ENCODE results near the gene ARHGEF28. TPM values are rescaled to one million over a fixed set of nuclear protein-coding genes. Genes with fewer than 3 reads are reported as not detected.

The ARHGEF28 gene
- total RNA-seq, 2 experiments from 2014 or later: not detected

DNA sequence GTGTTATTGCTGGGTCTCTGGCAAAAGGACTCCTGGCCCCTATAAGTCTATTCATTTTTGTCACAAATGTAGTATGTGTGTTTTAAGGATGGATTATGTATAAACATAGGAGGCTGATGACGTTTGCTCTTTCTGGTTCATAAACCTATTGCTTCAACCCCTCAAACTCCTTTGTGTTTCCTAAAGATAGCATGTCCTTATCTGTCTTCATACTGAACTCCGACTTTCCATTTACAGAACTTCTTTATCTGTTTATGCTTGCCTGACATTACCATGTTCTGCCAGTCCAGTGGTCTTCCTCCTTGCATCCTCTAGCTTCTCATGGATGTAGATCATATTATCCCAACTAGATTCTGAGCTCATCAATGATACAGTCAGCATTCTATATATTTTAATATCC is 46.1 kb downstream of the ARHGEF28 start:
- CTCF ChIA-PET: interaction anchor here (1.7 kb wide), 1 partner anchor 21 kb away, joined by 4 read pairs; no protein-coding TSS in a partner anchor
- ATAC-seq: no peak
- peaks cover 19% of the 10 kb centered on the region for H3K27me3 Mint-ChIP-seq
- no peak for DNase-seq
- no peaks in the 10 kb centered on the region for H3K9me3 Mint-ChIP-seq (ENCODE audit: low read depth)
- no peak overlapping the region for H3K27ac Mint-ChIP-seq
- no peaks in the 10 kb centered on the region for H3K4me1 Mint-ChIP-seq
- no peak overlapping the region for H3K4me3 Mint-ChIP-seq
- H3K36me3 Mint-ChIP-seq: no peaks in the 10 kb centered on the region

DNA sequence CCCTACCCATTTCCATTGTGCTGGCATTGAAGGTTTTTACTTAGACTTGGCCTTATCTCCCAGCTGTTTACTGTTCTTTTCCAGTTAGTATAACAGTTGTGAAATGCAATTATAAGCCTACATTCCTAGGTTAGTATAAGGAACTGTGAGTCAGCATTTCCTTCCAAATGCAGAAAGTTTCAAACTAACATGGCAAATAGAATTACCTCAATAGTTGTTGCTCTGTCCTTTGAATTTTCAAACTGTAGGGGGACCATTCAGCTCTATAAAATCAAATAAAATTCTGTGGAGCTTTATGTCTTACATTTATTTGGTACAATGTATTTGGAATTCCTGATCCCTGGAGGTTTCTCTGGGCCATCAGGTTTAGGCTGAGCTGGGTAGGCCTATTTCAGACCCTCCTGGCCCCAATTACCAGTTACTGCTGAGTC is 47.2 kb downstream of the ARHGEF28 start:
- H3K9me3 Mint-ChIP-seq (ENCODE audit: low read depth): no peaks in the 10 kb centered on the region
- H3K4me3 Mint-ChIP-seq: no peak overlapping the region
- DNase-seq (no peak), ATAC-seq (no peak)
- H3K27ac Mint-ChIP-seq: no peak overlapping the region
- CTCF ChIA-PET: interaction anchor here (1.7 kb wide), 1 partner anchor 20 kb away, joined by 4 read pairs; no protein-coding TSS in a partner anchor
- H3K27me3 Mint-ChIP-seq: peaks cover 11% of the 10 kb centered on the region
- no peaks in the 10 kb centered on the region for H3K36me3 Mint-ChIP-seq
- no peaks in the 10 kb centered on the region for H3K4me1 Mint-ChIP-seq

DNA sequence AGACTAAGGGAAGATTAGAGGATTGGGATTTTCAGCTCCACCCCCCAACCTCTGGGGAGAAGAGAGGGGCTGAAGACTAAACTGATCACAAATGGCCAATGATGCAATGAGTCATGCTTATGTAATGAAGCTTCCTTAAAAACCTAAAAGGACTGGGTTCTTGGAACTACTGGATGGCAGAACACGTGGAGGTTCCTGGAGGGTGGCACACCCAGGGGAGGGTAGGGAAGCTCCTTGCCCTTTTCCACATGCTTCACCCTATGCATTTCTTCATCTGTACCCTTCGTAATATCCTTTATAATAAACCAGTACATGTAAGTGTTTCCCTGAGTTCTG is 48.6 kb downstream of the ARHGEF28 start:
- no peak overlapping the region for H3K4me3 Mint-ChIP-seq
- DNase-seq (no peak), ATAC-seq (no peak)
- H3K4me1 Mint-ChIP-seq: no peaks in the 10 kb centered on the region
- CTCF ChIA-PET: no interaction called here
- no peaks in the 10 kb centered on the region for H3K36me3 Mint-ChIP-seq
- peaks cover 9% of the 10 kb centered on the region for H3K27me3 Mint-ChIP-seq
- no peak overlapping the region for H3K27ac Mint-ChIP-seq
- no peaks in the 10 kb centered on the region for H3K9me3 Mint-ChIP-seq (ENCODE audit: low read depth)

DNA sequence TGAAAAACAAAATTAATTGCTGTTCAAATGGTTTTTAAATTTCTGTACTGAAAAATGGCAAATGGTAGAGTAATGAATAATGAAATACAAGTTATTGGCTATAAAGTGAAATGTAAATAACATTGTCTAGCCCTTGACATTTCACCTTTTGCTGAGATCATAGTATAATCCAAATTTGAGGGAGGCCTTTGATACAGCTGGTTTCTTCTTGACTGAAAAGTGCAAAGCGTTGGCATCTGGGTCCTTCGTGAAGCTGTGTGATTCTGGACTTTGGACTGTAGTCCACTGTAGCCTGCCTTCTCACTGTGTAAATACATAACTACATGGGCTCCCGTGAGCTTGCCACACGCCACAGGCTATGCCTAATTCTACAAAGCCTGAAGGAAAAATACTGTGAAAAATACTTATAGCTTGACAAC is 52.3 kb downstream of the ARHGEF28 start:
- Mint-ChIP-seq H3K4me3 (no peak overlapping the region), H3K36me3 (no peaks in the 10 kb centered on the region), H3K9me3 (ENCODE audit: low read depth) (no peaks in the 10 kb centered on the region), H3K27ac (no peak overlapping the region), H3K4me1 (no peaks in the 10 kb centered on the region), H3K27me3 (peaks cover 3% of the 10 kb centered on the region)
- CTCF ChIA-PET: no interaction called here
- DNase-seq: no peak
- no peak for ATAC-seq

DNA sequence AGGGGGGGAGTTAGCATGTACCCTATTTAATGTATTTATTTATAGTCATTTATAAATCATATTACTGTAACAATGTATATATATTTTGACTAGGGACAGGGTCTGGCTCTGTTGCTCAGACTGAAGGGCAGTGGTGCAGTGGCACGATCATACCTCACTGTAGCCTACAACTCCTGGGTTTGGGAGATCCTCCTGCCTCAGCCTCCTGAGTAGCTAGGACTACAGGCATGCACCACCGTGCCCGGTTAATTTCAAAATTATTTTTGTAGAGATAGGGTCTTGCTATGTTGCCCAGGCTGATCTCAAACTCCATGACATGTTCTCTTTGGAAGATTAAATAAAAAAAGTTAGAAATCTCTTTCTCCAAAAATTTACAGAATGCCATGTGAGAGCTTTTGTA is 52.8 kb downstream of the ARHGEF28 start:
- no peak overlapping the region for H3K4me3 Mint-ChIP-seq
- CTCF ChIA-PET: no interaction called here
- H3K9me3 Mint-ChIP-seq (ENCODE audit: low read depth): no peaks in the 10 kb centered on the region
- no peak overlapping the region for H3K27ac Mint-ChIP-seq
- peaks cover 3% of the 10 kb centered on the region for H3K27me3 Mint-ChIP-seq
- ATAC-seq (no peak), DNase-seq (no peak)
- no peaks in the 10 kb centered on the region for H3K4me1 Mint-ChIP-seq
- H3K36me3 Mint-ChIP-seq: no peaks in the 10 kb centered on the region

DNA sequence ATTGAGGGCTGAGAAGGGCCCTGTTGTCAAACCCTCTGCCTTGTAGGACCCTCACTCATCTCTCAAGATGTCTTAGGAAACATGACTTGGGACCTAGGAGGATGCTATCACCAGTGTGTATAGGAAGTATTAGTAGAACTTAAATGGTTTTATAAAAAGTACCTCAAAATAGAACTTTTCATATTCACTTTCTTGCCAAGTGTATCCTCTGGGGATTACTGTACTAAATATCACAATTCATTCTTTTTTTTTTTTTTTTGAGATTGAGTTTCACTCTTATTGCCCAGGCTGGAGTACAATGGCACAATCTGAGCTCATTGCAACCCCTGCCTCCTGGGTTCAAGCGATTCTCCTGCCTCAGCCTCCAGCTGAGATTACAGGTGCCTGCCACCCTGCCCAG is 56.2 kb downstream of the ARHGEF28 start:
- CTCF ChIA-PET: no interaction called here
- no peak overlapping the region for H3K27ac Mint-ChIP-seq
- no peak for DNase-seq
- H3K27me3 Mint-ChIP-seq: peaks cover 3% of the 10 kb centered on the region
- H3K4me3 Mint-ChIP-seq: no peak overlapping the region
- H3K9me3 Mint-ChIP-seq (ENCODE audit: low read depth): no peaks in the 10 kb centered on the region
- no peaks in the 10 kb centered on the region for H3K4me1 Mint-ChIP-seq
- no peaks in the 10 kb centered on the region for H3K36me3 Mint-ChIP-seq
- ATAC-seq: no peak

DNA sequence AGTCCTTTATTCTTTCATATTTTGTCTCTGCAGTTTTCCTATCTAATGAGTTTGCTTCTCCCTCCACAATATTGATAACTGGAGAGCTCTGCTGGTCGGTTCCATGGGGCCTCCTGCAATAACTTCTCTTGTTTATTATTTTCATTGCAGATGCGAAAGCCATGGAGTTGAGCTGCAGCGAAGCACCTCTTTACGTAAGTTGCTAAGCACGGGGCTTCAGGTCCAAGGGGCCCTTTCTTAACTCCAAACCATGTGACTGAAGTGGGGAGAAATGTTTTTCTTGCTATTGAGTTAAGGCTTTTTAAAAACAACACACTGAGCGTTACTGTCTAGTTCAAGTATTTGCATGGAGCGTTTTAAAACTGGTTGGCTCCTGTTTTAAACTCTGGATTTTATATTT is 58.7 kb downstream of the ARHGEF28 start:
- Mint-ChIP-seq H3K9me3 (ENCODE audit: low read depth) (no peaks in the 10 kb centered on the region), H3K36me3 (no peaks in the 10 kb centered on the region), H3K4me1 (no peaks in the 10 kb centered on the region), H3K27ac (no peak overlapping the region), H3K4me3 (no peak overlapping the region), H3K27me3 (peaks cover 6% of the 10 kb centered on the region)
- DNase-seq (no peak), ATAC-seq (no peak)
- CTCF ChIA-PET: no interaction called here

DNA sequence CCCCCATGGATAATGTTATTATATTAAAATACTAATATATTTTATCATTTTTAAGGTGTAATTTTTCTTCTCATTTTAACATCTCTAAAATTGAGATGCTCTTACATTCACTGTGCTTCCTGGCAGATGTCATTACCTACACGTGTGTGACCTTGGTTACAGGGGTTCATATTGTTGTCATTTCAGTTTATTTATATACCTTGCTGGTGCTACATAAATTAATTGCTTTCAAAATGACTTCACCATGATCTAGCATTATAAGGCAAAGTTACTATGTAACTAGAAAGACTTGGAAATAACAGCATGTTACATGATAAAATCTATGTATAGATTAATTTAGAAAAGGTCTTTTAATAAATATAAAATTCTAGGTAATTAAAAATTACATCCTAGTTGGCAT is 60.9 kb downstream of the ARHGEF28 start:
- H3K27ac Mint-ChIP-seq: no peak overlapping the region
- CTCF ChIA-PET: no interaction called here

DNA sequence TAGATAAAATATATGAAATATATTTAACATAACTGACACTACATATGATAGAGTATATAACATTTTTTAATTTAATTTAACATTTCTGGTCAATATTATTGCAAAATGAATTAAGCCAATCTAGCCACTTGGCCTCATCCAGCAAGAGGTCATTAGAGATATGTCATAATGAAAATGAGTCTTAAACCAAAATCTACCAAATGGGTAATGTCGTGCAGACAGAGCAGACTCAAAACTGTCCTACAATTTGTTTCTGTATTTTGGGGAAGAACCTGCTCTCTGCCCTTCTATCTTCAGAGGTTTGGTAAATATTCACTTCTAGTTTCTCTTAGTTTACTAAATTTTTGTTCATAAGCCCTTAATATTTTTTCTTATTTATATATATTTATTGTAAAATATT is 61.4 kb downstream of the ARHGEF28 start:
- H3K27me3 Mint-ChIP-seq: peaks cover 11% of the 10 kb centered on the region
- no peak for ATAC-seq
- H3K36me3 Mint-ChIP-seq: no peaks in the 10 kb centered on the region
- no peaks in the 10 kb centered on the region for H3K4me1 Mint-ChIP-seq
- no peaks in the 10 kb centered on the region for H3K9me3 Mint-ChIP-seq (ENCODE audit: low read depth)
- no peak for DNase-seq
- no peak overlapping the region for H3K27ac Mint-ChIP-seq
- CTCF ChIA-PET: no interaction called here
- no peak overlapping the region for H3K4me3 Mint-ChIP-seq

More for the DNA sequence above, 60.9 kb downstream of the ARHGEF28 start:
- Mint-ChIP-seq H3K9me3 (ENCODE audit: low read depth) (no peaks in the 10 kb centered on the region), H3K4me1 (no peaks in the 10 kb centered on the region), H3K36me3 (no peaks in the 10 kb centered on the region), H3K4me3 (no peak overlapping the region), H3K27me3 (peaks cover 7% of the 10 kb centered on the region)
- DNase-seq: no peak
- no peak for ATAC-seq

DNA sequence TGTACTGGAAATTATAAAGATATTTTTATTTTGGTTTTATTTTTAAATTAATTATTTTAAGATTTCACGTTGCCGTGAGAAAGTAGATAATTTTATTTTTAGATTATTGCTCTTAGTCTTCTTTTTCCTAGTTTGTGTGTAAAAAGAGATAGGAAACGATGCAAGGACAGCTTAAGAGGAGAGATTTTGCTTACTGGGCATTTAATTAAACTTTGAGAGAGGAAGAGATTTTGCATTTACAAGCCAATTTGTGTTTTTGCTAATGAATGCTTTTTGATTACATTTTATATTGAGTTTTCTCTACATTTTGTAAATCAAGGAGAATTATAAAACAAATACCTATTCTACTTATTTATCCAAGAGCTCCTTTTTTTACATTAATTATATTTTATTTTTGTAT is 64.0 kb downstream of the ARHGEF28 start:
- Mint-ChIP-seq H3K27ac (no peak overlapping the region), H3K9me3 (ENCODE audit: low read depth) (no peaks in the 10 kb centered on the region), H3K4me1 (peaks cover 18% of the 10 kb centered on the region), H3K4me3 (no peak overlapping the region), H3K27me3 (peaks cover 13% of the 10 kb centered on the region), H3K36me3 (no peaks in the 10 kb centered on the region)
- CTCF ChIA-PET: interaction anchor here (0.7 kb wide), 1 partner anchor 151 kb away, joined by 4 read pairs; no protein-coding TSS in a partner anchor
- no peak for DNase-seq
- ATAC-seq: no peak

DNA sequence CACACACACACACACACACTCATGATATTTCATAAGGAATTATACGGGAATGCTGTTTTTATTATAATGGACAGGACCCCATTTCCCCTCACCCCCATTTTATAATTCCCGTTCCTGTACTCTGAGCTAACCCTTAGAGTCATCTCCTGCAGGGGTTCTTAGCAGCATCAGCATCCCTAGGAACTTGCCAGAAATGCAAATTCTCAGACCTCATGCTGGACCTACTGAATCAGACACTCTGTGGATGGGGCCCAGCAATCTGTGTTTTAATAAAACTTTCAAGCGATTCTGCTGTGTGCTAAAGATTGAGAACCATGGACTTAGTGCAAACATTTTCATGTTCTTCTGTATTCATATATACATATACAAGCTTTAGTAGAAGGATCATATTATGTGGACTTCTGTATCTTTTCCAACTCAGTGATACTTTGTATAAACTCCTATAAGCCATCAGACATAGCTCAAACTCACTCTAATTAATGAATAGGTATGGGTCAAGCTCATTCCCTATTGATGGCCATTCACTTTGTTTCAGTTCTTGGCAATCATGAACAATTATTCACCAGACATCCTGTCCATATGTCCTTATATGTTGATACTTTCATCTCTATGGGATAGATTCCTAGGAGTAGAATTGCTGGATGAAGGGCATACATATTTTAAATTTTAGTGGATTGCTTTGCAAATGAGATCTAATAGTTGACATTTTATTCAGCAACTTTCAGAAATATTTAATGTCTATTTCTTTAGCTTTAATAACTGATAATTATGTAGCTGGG is 65.5 kb downstream of the ARHGEF28 start:
- H3K27me3 Mint-ChIP-seq: peaks cover 13% of the 10 kb centered on the region
- peaks cover 18% of the 10 kb centered on the region for H3K4me1 Mint-ChIP-seq
- DNase-seq (no peak), ATAC-seq (no peak)
- no peak overlapping the region for H3K4me3 Mint-ChIP-seq
- no peak overlapping the region for H3K27ac Mint-ChIP-seq
- H3K36me3 Mint-ChIP-seq: no peaks in the 10 kb centered on the region
- H3K9me3 Mint-ChIP-seq (ENCODE audit: low read depth): no peaks in the 10 kb centered on the region
- CTCF ChIA-PET: interaction anchor here (0.6 to 0.8 kb wide), 2 partner anchors 100 to 161 kb away, joined by 3 read pairs; no protein-coding TSS in a partner anchor

DNA sequence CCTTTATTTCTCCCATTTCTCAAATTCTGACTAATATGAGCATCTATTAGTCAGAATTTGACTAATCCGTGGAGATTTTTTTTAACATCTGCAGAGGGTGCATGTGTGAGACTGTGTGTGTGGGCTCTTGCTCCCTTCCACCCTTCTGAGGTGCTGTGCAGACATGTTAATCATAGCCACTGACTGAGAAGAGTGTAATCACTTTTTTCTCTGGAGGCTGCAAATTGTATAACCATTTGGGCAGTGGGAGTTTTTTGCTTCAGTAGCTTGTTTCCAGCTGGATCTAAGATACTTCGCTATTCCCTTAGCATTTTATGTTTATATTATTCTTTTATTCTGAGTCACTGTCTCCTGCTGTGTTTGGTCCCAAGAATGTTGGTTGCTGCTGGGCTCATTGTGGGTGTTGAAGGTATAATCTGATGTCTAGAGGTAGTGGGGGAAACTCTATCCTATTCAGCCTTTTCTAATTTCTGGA is 66.2 kb downstream of the ARHGEF28 start:
- CTCF ChIA-PET: interaction anchor here (0.6 to 1.7 kb wide), 2 partner anchors 20 to 1722 kb away, joined by 3 to 4 read pairs; no protein-coding TSS in a partner anchor
- H3K4me1 Mint-ChIP-seq: peaks cover 18% of the 10 kb centered on the region
- no peak overlapping the region for H3K27ac Mint-ChIP-seq
- no peaks in the 10 kb centered on the region for H3K9me3 Mint-ChIP-seq (ENCODE audit: low read depth)
- ATAC-seq (no peak), DNase-seq (no peak)
- peaks cover 13% of the 10 kb centered on the region for H3K27me3 Mint-ChIP-seq
- H3K36me3 Mint-ChIP-seq: no peaks in the 10 kb centered on the region
- no peak overlapping the region for H3K4me3 Mint-ChIP-seq

DNA sequence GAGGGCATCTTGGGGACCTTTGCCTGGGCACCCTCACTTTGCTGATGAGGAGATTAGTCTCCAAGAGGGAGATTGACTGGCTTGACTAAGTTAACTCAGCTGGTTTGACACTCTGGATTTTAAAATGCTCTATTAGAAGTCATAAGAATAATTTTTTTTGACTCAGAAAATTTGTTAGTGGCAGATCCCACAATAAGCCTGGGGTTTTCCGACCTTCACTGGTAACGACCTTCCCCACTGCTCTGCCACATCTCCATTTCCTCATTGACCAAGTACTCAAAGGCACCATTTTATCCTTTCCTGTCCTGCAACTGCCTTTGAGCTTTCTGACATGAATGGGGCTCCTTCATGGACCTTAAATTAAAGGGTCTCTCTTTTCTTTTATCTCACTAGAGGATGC is 67.0 kb downstream of the ARHGEF28 start:
- Mint-ChIP-seq H3K4me3 (no peak overlapping the region), H3K27ac (no peak overlapping the region), H3K4me1 (peaks cover 18% of the 10 kb centered on the region), H3K27me3 (peaks cover 15% of the 10 kb centered on the region), H3K9me3 (ENCODE audit: low read depth) (no peaks in the 10 kb centered on the region), H3K36me3 (no peaks in the 10 kb centered on the region)
- no peak for DNase-seq
- CTCF ChIA-PET: interaction anchor here (0.8 to 2.0 kb wide), 5 partner anchors 20 to 485 kb away, joined by 3 to 6 read pairs (median 4); no protein-coding TSS in a partner anchor
- ATAC-seq: no peak

DNA sequence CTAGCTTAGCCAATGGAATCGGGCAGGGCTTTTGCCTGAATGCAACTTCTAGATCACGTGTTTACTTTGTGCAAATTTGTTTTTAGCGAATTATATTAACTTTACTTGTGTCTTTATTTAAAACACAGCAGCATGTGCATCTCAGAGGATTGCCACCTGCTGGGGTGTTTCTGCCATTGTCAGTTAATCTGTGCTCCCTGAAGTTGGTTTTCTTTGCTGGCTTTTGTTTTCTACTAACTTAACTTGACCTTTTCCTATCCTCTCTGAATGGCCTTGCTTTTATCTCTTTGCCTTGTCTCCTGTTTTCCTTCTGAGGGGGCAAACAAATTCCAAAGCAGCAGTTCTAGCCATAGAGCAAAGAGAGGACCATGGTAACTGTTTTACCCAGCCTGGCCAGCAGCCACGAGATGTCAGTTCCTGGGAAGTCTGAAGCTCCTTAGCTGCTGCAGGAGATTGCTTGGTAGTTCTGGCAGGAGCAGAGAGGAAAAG is 67.6 kb downstream of the ARHGEF28 start:
- ATAC-seq: no peak
- no peak for DNase-seq
- Mint-ChIP-seq H3K4me3 (no peak overlapping the region), H3K27ac (no peak overlapping the region), H3K4me1 (peaks cover 18% of the 10 kb centered on the region), H3K9me3 (ENCODE audit: low read depth) (no peaks in the 10 kb centered on the region), H3K36me3 (no peaks in the 10 kb centered on the region), H3K27me3 (peaks cover 15% of the 10 kb centered on the region)
- CTCF ChIA-PET: interaction anchor here (0.8 to 2.0 kb wide), 5 partner anchors 21 to 486 kb away, joined by 3 to 6 read pairs (median 4); no protein-coding TSS in a partner anchor

All from activated CD8-positive, alpha-beta memory T cell treated with anti-CD3 and anti-CD28 coated beads, Interleukin-2, amount 10 ng/mL, durations not matched to agents 7 days and 5 days (primary cell).